HG03045 (cell line): ENCODE measurements around the gene WDFY2.

ENCODE experiments used
- ATAC-seq: cut with Tn5 transposase; IDR thresholded peaks from one replicate; pipeline ENCODE4 v1.9.1; 2021; ENCODE audit warnings: mild to moderate bottlenecking, moderate library complexity; ENCODE audit not compliant: unreplicated experiment

The WDFY2 gene

DNA sequence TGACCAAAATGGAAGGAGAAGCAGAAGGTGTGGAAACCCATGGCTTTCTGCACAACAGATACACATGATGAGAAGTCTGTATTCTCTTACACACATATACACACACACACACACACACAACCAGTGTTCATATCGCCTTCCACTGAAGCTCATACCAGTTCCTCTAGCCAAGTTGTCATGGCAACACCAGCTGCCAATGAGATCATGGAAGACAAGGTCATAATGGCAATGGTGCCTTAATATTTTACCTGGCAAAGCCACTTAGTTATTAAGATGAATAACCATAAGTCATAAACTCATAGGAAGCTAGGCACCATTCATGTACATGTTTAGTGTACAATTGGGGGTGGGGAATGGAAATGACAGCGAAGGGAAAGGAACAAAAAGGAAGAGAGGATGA lies 222.3 kb downstream of the WDFY2 start:
- no peak for ATAC-seq

DNA sequence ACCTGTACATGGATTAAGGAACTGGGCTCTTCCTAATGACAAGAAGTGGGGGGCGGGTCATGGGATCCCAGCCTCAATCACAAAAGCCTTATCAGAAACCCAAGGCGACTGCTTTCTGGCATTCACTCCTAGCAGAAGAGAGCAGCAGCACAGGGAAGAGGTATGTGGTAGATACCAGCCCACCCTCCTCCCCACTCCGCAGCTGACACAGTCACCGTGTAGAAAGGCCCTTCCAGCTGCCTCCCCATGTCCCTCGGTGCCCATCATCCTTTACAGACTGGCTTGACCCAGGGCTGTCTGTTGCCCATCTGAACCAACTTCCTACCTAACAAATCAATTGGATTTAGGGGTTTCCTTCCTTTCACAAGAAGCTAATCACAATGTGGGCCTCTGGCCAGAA lies 222.8 kb downstream of the WDFY2 start:
- no peak for ATAC-seq

DNA sequence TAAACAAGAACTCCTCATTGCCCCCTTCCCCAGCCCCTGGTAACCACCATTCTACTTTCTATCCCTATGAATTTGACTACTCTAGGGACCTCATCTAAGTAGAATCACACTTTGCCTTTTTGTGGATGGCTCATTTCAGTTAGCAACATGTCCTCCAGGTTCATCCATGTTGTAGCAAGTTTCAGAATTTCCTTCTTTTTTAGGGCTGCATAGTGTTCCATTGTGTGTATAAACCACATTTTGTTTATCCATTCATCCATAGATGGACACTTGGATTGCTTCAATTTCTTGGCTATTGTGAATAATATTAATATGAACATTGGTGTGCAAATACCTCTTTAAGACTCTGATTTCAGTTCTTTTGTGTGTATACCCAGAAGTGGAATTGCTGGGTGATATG lies 224.5 kb downstream of the WDFY2 start:
- ATAC-seq: no peak

DNA sequence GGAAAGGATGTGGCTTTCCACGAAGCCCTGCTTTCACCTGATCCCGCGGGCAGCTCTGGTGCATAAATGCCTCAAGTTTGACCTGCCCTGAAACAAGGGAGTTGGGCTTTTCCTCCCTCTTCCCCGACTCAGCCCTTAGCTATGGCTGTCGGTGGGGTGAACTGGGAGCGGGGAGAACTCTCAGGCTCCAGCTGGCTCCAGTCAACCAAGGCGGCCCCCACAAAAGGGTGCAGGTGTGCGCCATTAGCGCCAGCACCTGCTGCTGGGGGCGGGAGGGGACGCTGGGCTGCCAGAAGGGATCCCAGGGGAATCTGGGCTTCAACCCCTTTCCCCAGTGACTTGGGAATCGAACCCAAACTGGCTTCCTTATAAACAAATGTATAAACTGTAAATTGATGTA lies 226.8 kb downstream of the WDFY2 start:
- no peak for ATAC-seq

DNA sequence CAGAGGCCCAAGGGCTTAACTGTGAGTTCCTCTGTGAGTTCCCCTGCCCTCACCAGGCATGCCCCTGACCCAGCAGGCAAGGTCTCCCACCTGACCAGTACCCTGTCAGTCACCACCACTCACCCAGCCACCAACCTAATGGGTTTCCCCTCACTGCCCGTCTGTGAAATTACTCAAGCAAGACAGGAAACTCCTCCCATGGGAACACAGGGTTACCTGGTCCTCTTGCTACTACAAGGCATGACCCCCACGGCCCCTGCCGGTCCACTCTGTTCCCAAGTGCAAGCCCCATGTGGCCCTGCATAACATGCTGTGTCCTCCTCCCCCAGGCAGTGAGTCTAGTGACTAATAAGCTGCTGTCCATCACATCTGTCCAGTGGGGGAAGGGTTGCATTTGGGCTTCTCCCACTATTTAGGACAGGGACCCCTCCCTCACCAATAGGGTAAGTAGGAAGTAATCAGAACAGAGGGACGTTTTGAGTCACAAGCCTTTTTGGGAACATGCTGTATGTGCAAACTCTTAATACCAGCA lies 227.7 kb downstream of the WDFY2 start:
- ATAC-seq: peak; percentile 41

DNA sequence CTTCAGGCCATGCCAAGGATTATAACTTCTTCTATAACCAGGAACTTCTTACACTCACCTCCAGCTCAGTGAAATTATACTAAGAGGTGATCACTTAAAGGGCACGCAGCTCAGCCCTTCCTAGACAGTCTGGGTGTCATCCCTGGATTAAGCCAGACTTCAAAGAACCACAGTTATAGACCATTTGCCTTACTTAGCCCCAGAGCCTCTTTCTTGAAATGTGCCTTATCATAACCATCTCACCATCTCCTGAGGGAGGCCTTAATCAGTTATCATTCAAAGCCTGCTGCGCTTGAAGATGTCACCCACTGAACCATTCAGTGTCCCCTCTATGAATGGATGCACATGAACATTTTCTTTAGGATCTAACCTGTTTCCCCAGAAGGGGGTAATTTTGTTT lies 229.8 kb downstream of the WDFY2 start:
- no peak for ATAC-seq

DNA sequence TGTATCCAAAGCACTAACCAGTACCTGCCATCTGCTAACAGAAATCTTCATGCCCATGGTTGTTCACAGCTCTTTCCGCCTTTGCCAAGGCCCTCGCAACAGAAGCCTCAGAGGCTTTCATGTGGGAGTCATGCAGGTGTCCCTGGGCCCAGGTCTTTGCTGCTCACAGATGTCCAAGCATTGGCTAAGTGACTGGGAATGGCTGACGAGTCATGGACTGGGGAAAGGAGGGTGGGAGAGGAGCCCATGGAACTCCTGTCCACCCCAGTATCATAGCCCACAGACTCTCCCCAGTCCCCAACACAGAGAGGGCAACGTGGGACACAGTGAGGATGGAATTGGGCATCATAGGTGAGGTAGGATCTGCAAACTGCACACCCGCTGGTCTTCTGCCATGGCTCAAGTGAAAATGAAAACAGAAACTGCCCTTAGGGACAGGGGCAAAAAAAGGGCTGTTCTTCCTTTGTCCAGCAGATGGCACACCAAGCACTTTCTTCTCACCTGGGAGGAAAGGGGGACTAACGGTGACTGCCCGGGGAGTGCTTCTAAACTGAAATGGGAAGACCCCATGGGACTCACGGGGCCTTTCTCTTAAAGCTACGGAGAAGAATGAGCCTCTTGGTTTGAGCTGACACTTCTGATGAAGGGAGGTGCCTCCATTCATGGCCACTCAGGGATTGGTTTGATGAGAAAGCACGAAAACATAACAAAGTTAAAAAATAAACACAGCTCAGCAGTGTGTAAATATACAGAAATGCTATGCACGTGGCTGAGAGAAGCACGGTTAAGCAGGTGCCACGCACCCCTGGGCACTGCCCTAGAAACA lies 230.8 kb downstream of the WDFY2 start:
- ATAC-seq: peak; percentile 78

DNA sequence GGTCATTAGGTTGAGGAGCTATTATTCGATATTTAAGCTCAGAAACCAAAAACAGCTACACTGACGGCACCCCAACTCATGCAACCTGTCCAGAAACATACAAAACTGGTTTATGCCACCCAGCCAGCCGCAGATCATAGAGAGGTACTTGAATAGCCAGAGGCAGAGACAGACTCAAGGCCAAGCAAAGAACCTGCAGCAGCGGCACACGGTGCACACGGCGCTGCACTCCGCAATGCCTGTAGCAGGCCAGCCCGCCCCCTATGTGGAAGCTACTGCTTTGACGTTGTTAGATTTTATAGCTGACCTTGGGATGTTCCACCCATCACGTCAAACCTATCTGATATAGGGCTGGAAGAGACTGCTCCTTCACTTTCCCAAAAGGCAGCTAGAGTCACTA lies 231.6 kb downstream of the WDFY2 start:
- ATAC-seq: no peak

DNA sequence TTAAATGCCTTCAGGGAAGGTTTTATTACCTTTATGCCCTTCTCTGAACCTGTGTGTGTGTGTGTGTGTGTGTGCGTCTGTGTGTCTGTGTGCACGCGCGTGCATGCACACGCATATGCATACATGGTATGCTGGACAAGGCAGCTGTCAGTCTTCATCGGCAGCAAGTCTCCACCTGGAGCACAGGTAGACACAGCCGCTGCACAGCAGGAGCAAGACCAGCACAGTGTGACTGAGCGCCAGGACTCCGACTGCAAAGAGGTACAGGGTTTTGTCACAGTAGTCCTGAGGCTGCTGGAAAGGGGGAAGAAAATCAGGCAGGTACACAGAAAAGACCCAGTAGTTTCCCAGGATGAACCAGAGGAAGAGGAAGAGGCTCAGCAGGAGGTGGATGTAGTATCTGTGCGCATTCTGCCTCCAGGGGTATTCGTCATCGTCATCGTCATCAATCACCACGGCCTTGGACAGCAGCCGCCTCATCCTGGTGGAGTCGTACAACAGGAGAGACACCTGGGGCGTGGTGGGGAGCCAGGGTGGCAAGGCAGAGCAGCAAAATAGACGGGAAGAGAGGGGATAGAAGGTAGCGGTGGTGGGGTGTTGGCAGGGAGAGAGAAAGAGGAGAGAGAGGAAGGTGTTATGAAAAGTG lies 232.5 kb downstream of the WDFY2 start:
- ATAC-seq: no peak
